ENCODE measurements around the gene KLHL26.

DNA sequence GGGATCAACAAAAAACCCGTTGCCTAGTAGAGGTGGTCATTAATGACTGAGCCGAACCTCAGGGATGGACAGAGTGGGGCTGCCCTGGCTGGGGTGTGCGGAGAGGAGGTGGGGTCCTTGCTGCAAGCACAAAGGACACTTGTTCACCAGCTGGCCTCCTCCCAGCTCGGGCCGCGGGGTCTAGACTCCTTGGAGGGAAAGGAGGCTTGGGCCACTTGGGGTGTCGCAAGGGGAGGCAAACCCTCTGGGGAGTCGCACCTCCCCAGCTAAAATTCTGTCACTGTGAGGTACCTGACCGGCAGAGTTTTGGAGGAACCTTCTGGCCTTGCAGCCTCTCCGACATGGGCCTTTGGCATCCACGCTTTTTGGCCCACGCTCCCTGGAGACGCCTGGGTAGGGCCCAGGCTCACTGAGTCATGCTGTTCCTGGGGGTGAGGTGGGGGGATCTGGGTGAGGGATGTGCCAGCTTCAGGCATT lies 8.2 kb downstream of the KLHL26 start:
- TF ChIP-seq CTCF (IDR thresholded peaks at IDR 0.05; ENCODE audit: insufficient read depth, low read length, poor library complexity, severe bottlenecking) (no peak), EZH2phosphoT487 (conservative IDR thresholded peaks at IDR 0.05; ENCODE audit: low read length) (no peak)

All from SU-DHL-6 (cell line).